Gastrocnemius medialis (tissue), 4 donors: ENCODE results near the gene F11.

ENCODE experiments used
- POLR2A ChIP-seq, 2 donors: fragments of 450-650 bp; IDR thresholded peaks; one replicate each; pipeline ENCODE4 v1.6.1; 2017; ENCODE audit warnings: antibody characterized with exemption in 2 of 2, mild to moderate bottlenecking in 2 of 2, moderate library complexity in 2 of 2
- TF ChIP-seq, protein P1 (sequence below), 5 experiments: fragments of 450-650 bp in 3 of 5; fragments of 200-600 bp in 2 of 5; sonication (generic) in 2 of 5; IDR thresholded peaks in 4 of 5; conservative IDR thresholded peaks in 1 of 5; 1 replicate in 4 of 5; 2 replicates in 1 of 5; pipeline ENCODE4 v1.5.1; 2016 to 2019; ENCODE audit warnings: antibody characterized with exemption in 5 of 5, mild to moderate bottlenecking in 3 of 5, moderate library complexity in 3 of 5

DNA sequence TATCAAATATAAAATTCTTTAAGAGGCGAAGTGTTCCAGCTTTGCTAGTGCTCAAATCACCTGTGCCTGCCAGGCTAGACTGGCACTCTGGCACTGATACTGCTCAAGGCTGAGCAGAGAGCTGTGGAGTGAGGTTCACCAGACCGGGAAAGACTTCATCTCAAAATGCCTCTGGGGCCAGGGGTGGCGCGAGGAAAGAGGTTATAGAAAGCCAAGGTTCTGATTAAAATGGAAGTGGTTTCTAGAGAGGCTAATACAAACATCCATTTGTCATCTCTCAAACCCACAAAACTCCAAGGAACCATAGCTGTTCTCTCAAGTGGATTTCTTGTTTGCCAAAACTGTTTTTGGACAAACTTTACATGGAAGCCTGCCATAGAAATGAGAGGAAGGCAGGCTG is 41.5 kb downstream of the F11 start:
- TF ChIP-seq, protein P1, sequence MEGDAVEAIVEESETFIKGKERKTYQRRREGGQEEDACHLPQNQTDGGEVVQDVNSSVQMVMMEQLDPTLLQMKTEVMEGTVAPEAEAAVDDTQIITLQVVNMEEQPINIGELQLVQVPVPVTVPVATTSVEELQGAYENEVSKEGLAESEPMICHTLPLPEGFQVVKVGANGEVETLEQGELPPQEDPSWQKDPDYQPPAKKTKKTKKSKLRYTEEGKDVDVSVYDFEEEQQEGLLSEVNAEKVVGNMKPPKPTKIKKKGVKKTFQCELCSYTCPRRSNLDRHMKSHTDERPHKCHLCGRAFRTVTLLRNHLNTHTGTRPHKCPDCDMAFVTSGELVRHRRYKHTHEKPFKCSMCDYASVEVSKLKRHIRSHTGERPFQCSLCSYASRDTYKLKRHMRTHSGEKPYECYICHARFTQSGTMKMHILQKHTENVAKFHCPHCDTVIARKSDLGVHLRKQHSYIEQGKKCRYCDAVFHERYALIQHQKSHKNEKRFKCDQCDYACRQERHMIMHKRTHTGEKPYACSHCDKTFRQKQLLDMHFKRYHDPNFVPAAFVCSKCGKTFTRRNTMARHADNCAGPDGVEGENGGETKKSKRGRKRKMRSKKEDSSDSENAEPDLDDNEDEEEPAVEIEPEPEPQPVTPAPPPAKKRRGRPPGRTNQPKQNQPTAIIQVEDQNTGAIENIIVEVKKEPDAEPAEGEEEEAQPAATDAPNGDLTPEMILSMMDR (IDR thresholded peaks at IDR 0.05 in 4 of 5, conservative IDR thresholded peaks at IDR 0.05 in 1 of 5), result no peak
- no peak for TF ChIP-seq POLR2A (IDR thresholded peaks at IDR 0.05)
